ENCODE measurements around the gene AKT1S1. TPM values are rescaled to one million over a fixed set of nuclear protein-coding genes. Genes with fewer than 3 reads are reported as not detected.

AKT1S1 gene
- total RNA-seq (2014; rRNA removed) (42.3 and 61.0 TPM in 2 replicates), Bru-seq, nascent RNA (percentile 87 among the genes with signal in this experiment), BruChase-seq, experiment 1, labeled RNA remaining after a 6-hour chase (percentile 93 among the genes with signal in this experiment), BruChase-seq, experiment 2, labeled RNA remaining after a 2-hour chase (percentile 92 among the genes with signal in this experiment)
- long read RNA-seq, transcript AKT1S1-207 (5 exons, 3,075 nt): major isoform, 8 of 38 reads
- long read RNA-seq, partial matches to known transcripts: 2 of 38 reads
- long read RNA-seq, other reads (novel, unspliced or antisense): 25 of 38 reads

DNA sequence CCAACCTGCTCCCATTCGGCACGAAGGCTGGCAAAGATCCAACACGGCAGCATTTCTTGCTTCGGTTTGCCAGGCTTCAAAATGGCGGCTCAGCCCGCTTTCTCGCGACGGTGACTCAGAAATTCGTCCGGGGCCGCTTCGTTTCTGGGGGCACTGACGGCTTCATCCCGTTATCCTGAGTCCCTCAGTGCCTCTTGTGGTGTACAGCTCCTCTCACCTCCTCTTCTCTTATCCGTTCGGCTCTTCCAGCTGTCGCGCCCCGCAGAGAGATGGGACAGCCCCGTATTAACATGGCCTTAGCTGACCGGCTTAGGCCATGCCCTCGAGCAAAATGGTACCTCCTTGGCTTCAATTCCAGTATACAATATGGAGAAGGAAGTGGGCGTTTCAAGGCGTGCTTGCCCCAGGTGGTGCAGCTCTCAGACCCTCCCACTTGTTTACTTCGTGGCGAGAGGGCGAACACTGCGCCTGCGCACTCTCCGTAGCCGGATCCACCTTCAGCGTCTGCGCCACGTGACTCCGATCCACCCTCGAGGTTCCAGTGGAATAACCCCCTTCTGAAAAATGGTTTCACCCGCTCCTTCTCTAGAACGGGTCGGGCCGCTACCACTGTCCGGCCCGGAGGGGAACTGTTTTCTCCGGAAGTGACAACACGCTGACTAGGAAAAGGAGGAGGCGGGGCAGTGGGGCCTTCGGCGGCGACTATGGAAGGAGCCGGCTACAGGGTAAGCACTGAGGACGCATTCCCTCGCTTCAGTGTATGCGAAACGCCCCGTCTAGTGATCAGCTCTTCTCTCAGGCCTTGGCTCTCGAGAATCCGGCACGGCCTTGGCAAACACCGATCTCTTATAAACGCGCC is at the start of gene AKT1S1, which contains the start of gene TBC1D17:
TSS of gene AKT1S1 (minus strand) at position 336 of the 859 bp plus-strand sequence. CDS start 4,060 bp downstream, outside the sequence.
TSS of gene TBC1D17 (plus strand) at position 683 of the 859 bp plus-strand sequence. CDS start at position 705, 22 bp downstream.
- ATAC-seq: peak; percentile 65
- no peaks in the 10 kb centered on the region for H3F3A ChIP-seq (ENCODE audit: low read length, unreplicated experiment)
- BruUV-seq (replicated peaks): TSS peak; percentile 58

DNA sequence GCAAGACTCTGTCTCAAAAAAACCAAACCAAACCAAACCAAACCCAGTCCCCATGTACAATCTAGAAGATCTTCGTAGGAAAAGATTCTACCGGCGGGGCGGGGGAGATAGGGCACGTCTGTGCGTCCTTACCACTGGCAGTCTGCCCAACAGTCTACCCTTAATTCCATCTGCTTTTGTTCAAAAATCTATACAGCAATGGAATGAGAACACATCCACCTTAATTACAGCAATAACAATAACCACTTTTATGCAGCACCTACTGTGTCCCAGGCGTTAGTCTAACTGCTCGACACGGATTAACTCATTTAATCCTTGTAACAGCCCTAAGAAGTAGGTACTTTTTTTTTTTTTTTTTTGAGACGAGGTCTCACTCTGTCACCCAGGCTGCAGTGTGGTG is 49.4 kb upstream of the AKT1S1 start:
- TF ChIP-seq, protein P1, sequence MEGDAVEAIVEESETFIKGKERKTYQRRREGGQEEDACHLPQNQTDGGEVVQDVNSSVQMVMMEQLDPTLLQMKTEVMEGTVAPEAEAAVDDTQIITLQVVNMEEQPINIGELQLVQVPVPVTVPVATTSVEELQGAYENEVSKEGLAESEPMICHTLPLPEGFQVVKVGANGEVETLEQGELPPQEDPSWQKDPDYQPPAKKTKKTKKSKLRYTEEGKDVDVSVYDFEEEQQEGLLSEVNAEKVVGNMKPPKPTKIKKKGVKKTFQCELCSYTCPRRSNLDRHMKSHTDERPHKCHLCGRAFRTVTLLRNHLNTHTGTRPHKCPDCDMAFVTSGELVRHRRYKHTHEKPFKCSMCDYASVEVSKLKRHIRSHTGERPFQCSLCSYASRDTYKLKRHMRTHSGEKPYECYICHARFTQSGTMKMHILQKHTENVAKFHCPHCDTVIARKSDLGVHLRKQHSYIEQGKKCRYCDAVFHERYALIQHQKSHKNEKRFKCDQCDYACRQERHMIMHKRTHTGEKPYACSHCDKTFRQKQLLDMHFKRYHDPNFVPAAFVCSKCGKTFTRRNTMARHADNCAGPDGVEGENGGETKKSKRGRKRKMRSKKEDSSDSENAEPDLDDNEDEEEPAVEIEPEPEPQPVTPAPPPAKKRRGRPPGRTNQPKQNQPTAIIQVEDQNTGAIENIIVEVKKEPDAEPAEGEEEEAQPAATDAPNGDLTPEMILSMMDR (conservative IDR thresholded peaks at IDR 0.05; ENCODE audit: low read depth, low read length): no peak
- TF ChIP-seq EZH2phosphoT487 (IDR thresholded peaks at IDR 0.05; ENCODE audit: borderline replicate concordance, low read length) (no peak), EZH2 (IDR thresholded peaks at IDR 0.05; ENCODE audit: low read length, unreplicated experiment) (no peak)

More for the DNA sequence above, at the start of gene AKT1S1, which contains the start of gene TBC1D17:
- Histone ChIP-seq H3K4me2 (ENCODE audit: low read length) (peak within 1 kb of the TSS; percentile 98), H3K9me3 (ENCODE audit: low read length) (no peaks in the 10 kb centered on the region), H3K9ac (ENCODE audit: low read length) (peak within 1 kb of the TSS; percentile 98), H3K27me3 (ENCODE audit: low read length) (no peaks in the 10 kb centered on the region), H3K79me2 (ENCODE audit: low read length) (peaks cover 41% of the 10 kb centered on the region), H3K4me1 (ENCODE audit: insufficient read depth, low read length) (peaks cover 26% of the 10 kb centered on the region), H4K20me1 (ENCODE audit: low read length) (no peaks in the 10 kb centered on the region), H3K27ac (ENCODE audit: low read length) (peak within 1 kb of the TSS; percentile 91), H3K9me2 (replicated peaks; ENCODE audit: low read length) (no peaks in the 10 kb centered on the region), H3K4me3 (ENCODE audit: low read length) (peak within 1 kb of the TSS; percentile 93), H2AFZ (ENCODE audit: low read length) (peak within 1 kb of the TSS; percentile 93), H3K36me3 (ENCODE audit: low read depth, low read length) (peaks cover 10% of the 10 kb centered on the region)
- POLR2A ChIA-PET (ENCODE audit: unreplicated experiment): no interaction called here
- peak; percentile 100 for DNase-seq
- CTCF ChIA-PET: interaction anchor here (0.9 kb wide), 1 partner anchor 12 kb away, joined by 3 read pairs; no protein-coding TSS in a partner anchor
- intact Hi-C loops (cut with micrococcal nuclease): loop anchor here (1.0 to 5.0 kb wide), 3 partner anchors 8 to 200 kb away; partner anchors contain the start of gene PRMT1
- TF ChIP-seq, protein P1 (conservative IDR thresholded peaks at IDR 0.05; ENCODE audit: low read depth, low read length): no peak
- TF ChIP-seq EZH2phosphoT487 (IDR thresholded peaks at IDR 0.05; ENCODE audit: borderline replicate concordance, low read length) (no peak), EZH2 (IDR thresholded peaks at IDR 0.05; ENCODE audit: low read length, unreplicated experiment) (no peak)

More for the DNA sequence above, 49.4 kb upstream of the AKT1S1 start:
- ATAC-seq: no peak
- Histone ChIP-seq H3F3A (ENCODE audit: low read length, unreplicated experiment) (peaks cover 8% of the 10 kb centered on the region), H3K4me2 (ENCODE audit: low read length) (peak overlapping the region; percentile 91; the same call in 1 of the 2 replicates), H3K4me1 (ENCODE audit: insufficient read depth, low read length) (peaks cover 52% of the 10 kb centered on the region), H3K9me3 (ENCODE audit: low read length) (no peaks in the 10 kb centered on the region), H3K36me3 (ENCODE audit: low read depth, low read length) (peaks cover 59% of the 10 kb centered on the region), H2AFZ (ENCODE audit: low read length) (no peak overlapping the region), H3K4me3 (ENCODE audit: low read length) (no peak overlapping the region; the same call in 1 of the 2 replicates), H3K79me2 (ENCODE audit: low read length) (peaks cover 94% of the 10 kb centered on the region), H4K20me1 (ENCODE audit: low read length) (peaks cover 47% of the 10 kb centered on the region), H3K27me3 (ENCODE audit: low read length) (no peaks in the 10 kb centered on the region), H3K9me2 (replicated peaks; ENCODE audit: low read length) (no peaks in the 10 kb centered on the region), H3K27ac (ENCODE audit: low read length) (no peak overlapping the region), H3K9ac (ENCODE audit: low read length) (no peak overlapping the region)
- POLR2A ChIA-PET (ENCODE audit: unreplicated experiment): no interaction called here
- no peak for DNase-seq
- CTCF ChIA-PET: no interaction called here
- no TSS peak for BruUV-seq (replicated peaks)
- intact Hi-C loops (cut with micrococcal nuclease): no loop called here

Measured in PC-3 (cell line).